ENCODE results near the gene BCR. TPM values are rescaled to one million over a fixed set of nuclear protein-coding genes. Genes with fewer than 3 reads are reported as not detected.

The BCR gene
- total and polyA plus RNA-seq, 2 donors (not counting 1 experiment from before 2014, with no cell fraction given) = 30.2 to 46.4 TPM

DNA sequence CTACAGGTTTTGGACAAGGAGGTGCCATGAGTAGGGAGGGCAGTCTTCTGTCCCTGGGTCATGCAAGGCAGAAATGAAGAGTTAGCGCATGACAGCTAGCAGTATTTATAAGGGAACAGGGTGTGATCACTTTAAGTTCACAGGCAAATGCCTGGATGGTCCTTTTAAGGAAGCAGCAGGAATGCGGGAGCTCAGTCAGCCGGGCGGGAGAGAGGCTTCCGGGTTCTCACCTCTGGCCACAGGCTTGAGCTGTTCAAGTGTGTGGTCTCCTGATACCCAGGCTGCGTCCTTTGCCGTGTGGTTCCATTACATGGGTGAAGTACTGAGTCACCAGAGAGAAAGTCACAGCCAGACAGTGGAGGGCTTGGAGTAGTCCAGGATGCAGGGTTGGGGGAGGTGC is 105.4 kb downstream of the BCR start:
- Histone ChIP-seq H3K4me2 (replicated peaks; ENCODE audit: low read depth, low read length, poor library complexity, severe bottlenecking) (no peak overlapping the region), H3K27ac (ENCODE audit: low read length in 2 of 2) (no peak overlapping the region), H3K36me3 (replicated peaks in 1 of 2; ENCODE audit: control extremely low read depth in 1 of 2, control insufficient read depth in 1 of 2, extremely low read depth in 1 of 2, insufficient read depth in 2 of 2, low read length in 1 of 2) (peaks cover 0 to 45% of the 10 kb centered on the region in 2 experiments), H2AFZ (ENCODE audit: insufficient read depth, low read depth, low read length, poor library complexity, severe bottlenecking) (no peak overlapping the region), H3K9ac (ENCODE audit: low read length) (no peak overlapping the region), H4K20me1 (ENCODE audit: control insufficient read depth, insufficient read depth, low read length, poor library complexity, severe bottlenecking) (peaks cover 16% of the 10 kb centered on the region), H3K4me3 (ENCODE audit: control extremely low read depth in 1 of 5, extremely low read depth in 1 of 5, insufficient read depth in 1 of 5, low read depth in 2 of 5, low read length in 4 of 5) (no peak overlapping the region), H3K27me3 (replicated peaks in 1 of 4; ENCODE audit: control extremely low read depth in 1 of 4, control insufficient read depth in 3 of 4, insufficient read depth in 4 of 4, low read length in 3 of 4) (no peaks in the 10 kb centered on the region), H3K4me1 (ENCODE audit: control insufficient read depth in 2 of 2, insufficient read depth in 2 of 2, low read length in 2 of 2) (peaks cover 5 to 10% of the 10 kb centered on the region in 2 donors), H3K9me3 (ENCODE audit: control extremely low read depth in 1 of 3, control insufficient read depth in 2 of 3, insufficient read depth in 1 of 3, low read length in 2 of 3) (peaks cover 0 to 2% (median 0%) of the 10 kb centered on the region in 3 donors), H3K79me2 (ENCODE audit: control insufficient read depth, insufficient read depth, low read length) (no peaks in the 10 kb centered on the region)
- H3K9me3 Mint-ChIP-seq (ENCODE audit: insufficient read depth) = no peaks in the 10 kb centered on the region
- intact Hi-C loops (cut with micrococcal nuclease) = no loop called here
- DNase-seq (no peak), ATAC-seq (ENCODE audit: low read depth) (no peak)
- TF ChIP-seq EZH2 (IDR thresholded peaks at IDR 0.05; ENCODE audit: borderline replicate concordance, insufficient read depth, low read depth, low read length, poor library complexity, severe bottlenecking) (no peak), CTCF (IDR thresholded peaks at IDR 0.05) (no peak)
- peaks cover 10% of the 10 kb centered on the region for H3K4me1 Mint-ChIP-seq
- no peak overlapping the region for H3K4me3 Mint-ChIP-seq
- CTCF ChIA-PET = interaction anchor here (1.0 to 12.9 kb wide), 3 partner anchors 18 to 326 kb away, joined by 3 to 494 read pairs (median 6); partner anchors contain the start of gene BCR
- POLR2A ChIA-PET = no interaction called here
- no peaks in the 10 kb centered on the region for H3K27me3 Mint-ChIP-seq
- 98% methylated on average over 7 of the region's 7 CpGs for WGBS (ENCODE audit: insufficient coverage)
- no peak overlapping the region for H3K27ac Mint-ChIP-seq

- Histone ChIP-seq H2AFZ (ENCODE audit: insufficient read depth, low read depth, low read length, poor library complexity, severe bottlenecking) (no peak overlapping the region), H3K9ac (ENCODE audit: low read length) (no peak overlapping the region), H3K27ac (ENCODE audit: low read length in 2 of 2) (no peak overlapping the region), H4K20me1 (ENCODE audit: control insufficient read depth, insufficient read depth, low read length, poor library complexity, severe bottlenecking) (peaks cover 16% of the 10 kb centered on the region), H3K4me2 (replicated peaks; ENCODE audit: low read depth, low read length, poor library complexity, severe bottlenecking) (no peak overlapping the region), H3K27me3 (replicated peaks in 1 of 4; ENCODE audit: control extremely low read depth in 1 of 4, control insufficient read depth in 3 of 4, insufficient read depth in 4 of 4, low read length in 3 of 4) (no peaks in the 10 kb centered on the region), H3K36me3 (replicated peaks in 1 of 2; ENCODE audit: control extremely low read depth in 1 of 2, control insufficient read depth in 1 of 2, extremely low read depth in 1 of 2, insufficient read depth in 2 of 2, low read length in 1 of 2) (peaks cover 0 to 45% of the 10 kb centered on the region in 2 experiments), H3K79me2 (ENCODE audit: control insufficient read depth, insufficient read depth, low read length) (no peaks in the 10 kb centered on the region), H3K4me3 (ENCODE audit: control extremely low read depth in 1 of 5, extremely low read depth in 1 of 5, insufficient read depth in 1 of 5, low read depth in 2 of 5, low read length in 4 of 5) (no peak overlapping the region), H3K9me3 (ENCODE audit: control extremely low read depth in 1 of 3, control insufficient read depth in 2 of 3, insufficient read depth in 1 of 3, low read length in 2 of 3) (peaks cover 0 to 2% (median 0%) of the 10 kb centered on the region in 3 donors), H3K4me1 (ENCODE audit: control insufficient read depth in 2 of 2, insufficient read depth in 2 of 2, low read length in 2 of 2) (peaks cover 5 to 8% of the 10 kb centered on the region in 2 donors)
- H3K9me3 Mint-ChIP-seq (ENCODE audit: insufficient read depth) = no peaks in the 10 kb centered on the region
- POLR2A ChIA-PET = no interaction called here
- 83% methylated on average over 2 of the region's 2 CpGs for WGBS (ENCODE audit: insufficient coverage)
- H3K27ac Mint-ChIP-seq = no peak overlapping the region
- CTCF ChIA-PET = interaction anchor here (1.0 to 12.9 kb wide), 4 partner anchors 110 to 328 kb away, joined by 3 to 494 read pairs (median 4); partner anchors contain the start of gene BCR
- intact Hi-C loops (cut with micrococcal nuclease) = no loop called here
- TF ChIP-seq CTCF (IDR thresholded peaks at IDR 0.05) (no peak), EZH2 (IDR thresholded peaks at IDR 0.05; ENCODE audit: borderline replicate concordance, insufficient read depth, low read depth, low read length, poor library complexity, severe bottlenecking) (no peak)
- no peak overlapping the region for H3K4me3 Mint-ChIP-seq
- H3K27me3 Mint-ChIP-seq = no peaks in the 10 kb centered on the region
- ATAC-seq (ENCODE audit: low read depth) (no peak), DNase-seq (no peak)
- H3K4me1 Mint-ChIP-seq = peaks cover 7% of the 10 kb centered on the region
Measured at GRCh38 chr22:23286296-23286695, 106.0 kb downstream of the BCR start.

Measured in B cell (primary cell).